H1 (cell line): Measurements from ENCODE around the gene MARCHF3.

Experiments used
- CHD1 ChIP-seq: IDR thresholded peaks from 2 replicates; pipeline ENCODE4 v1.6.1; 2012; ENCODE audit warnings: low read depth, low read length, improper control_type of control experiment
- CTCF ChIP-seq, 3 experiments: IDR thresholded peaks; 1 replicate in 2 of 3; 2 replicates in 1 of 3; pipeline versions ENCODE4 v1.5.1 to v1.6.1; 2011; ENCODE audit warnings: low read length in 3 of 3, mild to moderate bottlenecking in 3 of 3, inconsistent platforms in 2 of 3, low read depth in 1 of 3, moderate library complexity in 1 of 3; ENCODE audit not compliant: insufficient read depth in 1 of 3; ENCODE audit errors: control extremely low read depth in 1 of 3
- EZH2 ChIP-seq: fragments of 200-600 bp; sonication (generic); IDR thresholded peaks from 2 replicates; pipeline ENCODE4 v1.7.1; 2012; ENCODE audit warnings: low read depth, mild to moderate bottlenecking, moderate library complexity, low read length, inconsistent platforms; ENCODE audit not compliant: severe bottlenecking
- MAX ChIP-seq: IDR thresholded peaks from 2 replicates; pipeline ENCODE4 v1.6.1; 2012; ENCODE audit warnings: inconsistent platforms
- POLR2A ChIP-seq, 2 experiments: IDR thresholded peaks; 1 replicate in 1 of 2; 2 replicates in 1 of 2; pipeline ENCODE4 v1.6.1; 2011; ENCODE audit warnings: low read depth in 2 of 2, low read length in 2 of 2, mild to moderate bottlenecking in 2 of 2; ENCODE audit errors: control extremely low read depth in 1 of 2
- RFX5 ChIP-seq: IDR thresholded peaks from 2 replicates; pipeline ENCODE4 v1.6.1; 2011; ENCODE audit warnings: low read depth, low read length, improper control_type of control experiment, borderline replicate concordance
- RXRA ChIP-seq: IDR thresholded peaks from 2 replicates; pipeline ENCODE4 v1.6.1; 2011; ENCODE audit warnings: low read depth, mild to moderate bottlenecking, low read length, moderate library complexity; ENCODE audit not compliant: insufficient read depth
- TBP ChIP-seq: IDR thresholded peaks from 2 replicates; pipeline ENCODE4 v1.6.1; 2011; ENCODE audit warnings: low read depth, low read length, improper control_type of control experiment
- ZNF274 ChIP-seq: IDR thresholded peaks from 2 replicates; pipeline ENCODE4 v1.7.0; 2012; ENCODE audit warnings: low read length, borderline replicate concordance; ENCODE audit errors: extremely low read depth

GRCh38 chr5:126961702-126962101, 68.7 kb downstream of the MARCHF3 start:
- TF ChIP-seq RXRA, result no peak
- no peak for TF ChIP-seq CTCF (IDR thresholded peaks at IDR 0.05; ENCODE audit: control extremely low read depth in 1 of 3, insufficient read depth in 1 of 3, low read depth in 1 of 3, low read length in 3 of 3)
- TF ChIP-seq MAX, result no peak
- no peak for TF ChIP-seq TBP
- TF ChIP-seq CHD1, result no peak
- no peak for TF ChIP-seq POLR2A (IDR thresholded peaks at IDR 0.05; ENCODE audit: control extremely low read depth in 1 of 2, low read depth in 2 of 2, low read length in 2 of 2)
- no peak for TF ChIP-seq ZNF274
- TF ChIP-seq RFX5, result no peak
- TF ChIP-seq EZH2, result no peak
